ES-I3 (cell line): ENCODE results near the gene WASF2.
"Not testable (repeated sequence)": the region's sequence is repeated elsewhere in the genome, so short reads cannot be mapped to it uniquely, and the experiment has no call there.

Experiments
- H3K36me3 ChIP-seq: 2 replicates; pipeline ENCODE4 v1.6.1; 2013; ENCODE audit warnings: mild to moderate bottlenecking, low read length, control low read depth, moderate library complexity; ENCODE audit not compliant: insufficient read depth
- H3K4me1 ChIP-seq: 2 replicates; pipeline ENCODE4 v1.6.1; 2013; ENCODE audit warnings: mild to moderate bottlenecking, control low read depth, low read length; ENCODE audit not compliant: insufficient read depth
- H3K9ac ChIP-seq: 2 replicates; pipeline ENCODE4 v1.6.1; 2013; ENCODE audit warnings: low read depth, mild to moderate bottlenecking, low read length, moderate library complexity
- H3K9me3 ChIP-seq: 2 replicates; pipeline ENCODE4 v1.6.1; 2013; ENCODE audit warnings: mild to moderate bottlenecking, low read length, moderate library complexity; ENCODE audit not compliant: control insufficient read depth, insufficient read depth

The WASF2 gene

GRCh38 chr1:27388337-27389005 lies 101.5 kb downstream of the WASF2 start:
- Histone ChIP-seq H3K9me3 (no peaks in the 10 kb centered on the region), H3K9ac (no peak overlapping the region), H3K36me3 (no peaks in the 10 kb centered on the region), H3K4me1 (peaks cover 6% of the 10 kb centered on the region; the same call in 1 of the 2 replicates)

GRCh38 chr1:27384797-27385196 lies 105.2 kb downstream of the WASF2 start:
- not testable (repeated sequence) for H3K9me3 ChIP-seq, H3K4me1 ChIP-seq, H3K9ac ChIP-seq, H3K36me3 ChIP-seq

- H3K9ac ChIP-seq = peak overlapping the region; percentile 37; the same call in 1 of the 2 replicates
- H3K36me3 ChIP-seq = no peaks in the 10 kb centered on the region
- no peaks in the 10 kb centered on the region for H3K9me3 ChIP-seq
- H3K4me1 ChIP-seq = no peaks in the 10 kb centered on the region
Observed at GRCh38 chr1:27383661-27384060, 106.3 kb downstream of the WASF2 start.

- H3K36me3 ChIP-seq = no peaks in the 10 kb centered on the region
- no peaks in the 10 kb centered on the region for H3K9me3 ChIP-seq
- H3K9ac ChIP-seq = peak within 1 kb of the TSS; percentile 37; the same call in 1 of the 2 replicates
- H3K4me1 ChIP-seq = no peaks in the 10 kb centered on the region
Observed at GRCh38 chr1:27383039-27383605, 106.8 kb downstream of the WASF2 start, which contains the start of gene CD164L2. Gene CD164L2, minus strand, starts transcription at chr1:27383333. Its CDS starts 94 bp downstream, at chr1:27383239.

- Histone ChIP-seq H3K9ac (no peak overlapping the region), H3K36me3 (no peaks in the 10 kb centered on the region), H3K4me1 (no peaks in the 10 kb centered on the region), H3K9me3 (no peaks in the 10 kb centered on the region)
Observed at GRCh38 chr1:27381969-27382762, 107.8 kb downstream of the WASF2 start.

GRCh38 chr1:27380766-27381733 lies 108.9 kb downstream of the WASF2 start:
- H3K4me1 ChIP-seq = no peaks in the 10 kb centered on the region
- H3K9ac ChIP-seq = no peak overlapping the region
- no peaks in the 10 kb centered on the region for H3K36me3 ChIP-seq
- no peaks in the 10 kb centered on the region for H3K9me3 ChIP-seq

GRCh38 chr1:27380224-27380623 lies 109.7 kb downstream of the WASF2 start:
- Histone ChIP-seq H3K9me3 (no peaks in the 10 kb centered on the region), H3K4me1 (no peaks in the 10 kb centered on the region), H3K9ac (no peak overlapping the region), H3K36me3 (no peaks in the 10 kb centered on the region)

- H3K9ac ChIP-seq = no peak overlapping the region
- no peaks in the 10 kb centered on the region for H3K9me3 ChIP-seq
- H3K4me1 ChIP-seq = no peaks in the 10 kb centered on the region
- H3K36me3 ChIP-seq = no peaks in the 10 kb centered on the region
Observed at GRCh38 chr1:27379564-27380122, 110.3 kb downstream of the WASF2 start.

- no peaks in the 10 kb centered on the region for H3K4me1 ChIP-seq
- no peaks in the 10 kb centered on the region for H3K36me3 ChIP-seq
- no peaks in the 10 kb centered on the region for H3K9me3 ChIP-seq
- H3K9ac ChIP-seq = no peak overlapping the region
Observed at GRCh38 chr1:27377760-27378495, 112.0 kb downstream of the WASF2 start.

- H3K4me1 ChIP-seq = no peaks in the 10 kb centered on the region; the same call in 1 of the 2 replicates
- no peak within 1 kb of the TSS for H3K9ac ChIP-seq
- H3K9me3 ChIP-seq = no peaks in the 10 kb centered on the region
- H3K36me3 ChIP-seq = no peaks in the 10 kb centered on the region
Observed at GRCh38 chr1:27374362-27375086, 115.4 kb downstream of the WASF2 start, which contains the start of gene FCN3. Gene FCN3, minus strand, starts transcription at chr1:27374824. Its CDS starts 6 bp downstream, at chr1:27374818.

GRCh38 chr1:27372808-27373690 lies 116.9 kb downstream of the WASF2 start:
- Histone ChIP-seq H3K9me3 (no peaks in the 10 kb centered on the region), H3K4me1 (no peaks in the 10 kb centered on the region; the same call in 1 of the 2 replicates), H3K9ac (no peak overlapping the region), H3K36me3 (no peaks in the 10 kb centered on the region)
